Measurements from ENCODE around the gene MRPS33.

DNA sequence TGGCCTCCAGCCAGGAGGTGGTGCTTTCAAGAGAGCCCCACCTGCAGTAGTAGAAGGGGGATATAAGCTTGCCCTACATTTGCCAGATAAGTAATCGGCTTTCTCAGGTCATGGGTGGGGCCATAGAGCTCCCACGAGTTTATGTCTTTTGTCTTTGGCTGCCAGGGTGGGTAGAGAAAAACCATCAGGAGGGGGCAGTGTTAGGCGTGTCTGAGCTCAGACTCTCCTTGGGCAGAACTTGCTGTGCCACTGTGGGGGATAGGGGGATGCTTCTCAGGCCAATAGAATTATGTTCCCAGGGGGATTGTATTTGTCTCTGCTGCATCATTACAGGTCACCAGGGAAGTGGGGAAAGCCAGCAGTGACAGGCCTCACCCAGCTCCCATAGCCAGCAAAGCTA is 12.3 kb upstream of the MRPS33 start:
- TF ChIP-seq, protein P1, sequence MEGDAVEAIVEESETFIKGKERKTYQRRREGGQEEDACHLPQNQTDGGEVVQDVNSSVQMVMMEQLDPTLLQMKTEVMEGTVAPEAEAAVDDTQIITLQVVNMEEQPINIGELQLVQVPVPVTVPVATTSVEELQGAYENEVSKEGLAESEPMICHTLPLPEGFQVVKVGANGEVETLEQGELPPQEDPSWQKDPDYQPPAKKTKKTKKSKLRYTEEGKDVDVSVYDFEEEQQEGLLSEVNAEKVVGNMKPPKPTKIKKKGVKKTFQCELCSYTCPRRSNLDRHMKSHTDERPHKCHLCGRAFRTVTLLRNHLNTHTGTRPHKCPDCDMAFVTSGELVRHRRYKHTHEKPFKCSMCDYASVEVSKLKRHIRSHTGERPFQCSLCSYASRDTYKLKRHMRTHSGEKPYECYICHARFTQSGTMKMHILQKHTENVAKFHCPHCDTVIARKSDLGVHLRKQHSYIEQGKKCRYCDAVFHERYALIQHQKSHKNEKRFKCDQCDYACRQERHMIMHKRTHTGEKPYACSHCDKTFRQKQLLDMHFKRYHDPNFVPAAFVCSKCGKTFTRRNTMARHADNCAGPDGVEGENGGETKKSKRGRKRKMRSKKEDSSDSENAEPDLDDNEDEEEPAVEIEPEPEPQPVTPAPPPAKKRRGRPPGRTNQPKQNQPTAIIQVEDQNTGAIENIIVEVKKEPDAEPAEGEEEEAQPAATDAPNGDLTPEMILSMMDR (IDR thresholded peaks at IDR 0.05; ENCODE audit: insufficient read depth, low read length), result no peak
- TF ChIP-seq, protein P2, sequence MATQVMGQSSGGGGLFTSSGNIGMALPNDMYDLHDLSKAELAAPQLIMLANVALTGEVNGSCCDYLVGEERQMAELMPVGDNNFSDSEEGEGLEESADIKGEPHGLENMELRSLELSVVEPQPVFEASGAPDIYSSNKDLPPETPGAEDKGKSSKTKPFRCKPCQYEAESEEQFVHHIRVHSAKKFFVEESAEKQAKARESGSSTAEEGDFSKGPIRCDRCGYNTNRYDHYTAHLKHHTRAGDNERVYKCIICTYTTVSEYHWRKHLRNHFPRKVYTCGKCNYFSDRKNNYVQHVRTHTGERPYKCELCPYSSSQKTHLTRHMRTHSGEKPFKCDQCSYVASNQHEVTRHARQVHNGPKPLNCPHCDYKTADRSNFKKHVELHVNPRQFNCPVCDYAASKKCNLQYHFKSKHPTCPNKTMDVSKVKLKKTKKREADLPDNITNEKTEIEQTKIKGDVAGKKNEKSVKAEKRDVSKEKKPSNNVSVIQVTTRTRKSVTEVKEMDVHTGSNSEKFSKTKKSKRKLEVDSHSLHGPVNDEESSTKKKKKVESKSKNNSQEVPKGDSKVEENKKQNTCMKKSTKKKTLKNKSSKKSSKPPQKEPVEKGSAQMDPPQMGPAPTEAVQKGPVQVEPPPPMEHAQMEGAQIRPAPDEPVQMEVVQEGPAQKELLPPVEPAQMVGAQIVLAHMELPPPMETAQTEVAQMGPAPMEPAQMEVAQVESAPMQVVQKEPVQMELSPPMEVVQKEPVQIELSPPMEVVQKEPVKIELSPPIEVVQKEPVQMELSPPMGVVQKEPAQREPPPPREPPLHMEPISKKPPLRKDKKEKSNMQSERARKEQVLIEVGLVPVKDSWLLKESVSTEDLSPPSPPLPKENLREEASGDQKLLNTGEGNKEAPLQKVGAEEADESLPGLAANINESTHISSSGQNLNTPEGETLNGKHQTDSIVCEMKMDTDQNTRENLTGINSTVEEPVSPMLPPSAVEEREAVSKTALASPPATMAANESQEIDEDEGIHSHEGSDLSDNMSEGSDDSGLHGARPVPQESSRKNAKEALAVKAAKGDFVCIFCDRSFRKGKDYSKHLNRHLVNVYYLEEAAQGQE (IDR thresholded peaks at IDR 0.05; ENCODE audit: insufficient replicate concordance, low read depth), result no peak
- TF ChIP-seq GABPA (IDR thresholded peaks at IDR 0.05; ENCODE audit: low read depth), result no peak
- TF ChIP-seq POLR2AphosphoS5 (IDR thresholded peaks at IDR 0.05; ENCODE audit: low read depth), result no peak

Measured in HL-60 (cell line).